ENCODE results near the gene PRKAG2.
"Not testable (repeated sequence)": the region's sequence is repeated elsewhere in the genome, so short reads cannot be mapped to it uniquely, and the experiment has no call there.

PRKAG2 gene

GRCh38 chr7:151885202-151885580 lies 8.3 kb upstream of the PRKAG2 start:
- FAIRE-seq = no peak
- DNase-seq (ENCODE audit: insufficient read length, low spot score) = no peak

DNA sequence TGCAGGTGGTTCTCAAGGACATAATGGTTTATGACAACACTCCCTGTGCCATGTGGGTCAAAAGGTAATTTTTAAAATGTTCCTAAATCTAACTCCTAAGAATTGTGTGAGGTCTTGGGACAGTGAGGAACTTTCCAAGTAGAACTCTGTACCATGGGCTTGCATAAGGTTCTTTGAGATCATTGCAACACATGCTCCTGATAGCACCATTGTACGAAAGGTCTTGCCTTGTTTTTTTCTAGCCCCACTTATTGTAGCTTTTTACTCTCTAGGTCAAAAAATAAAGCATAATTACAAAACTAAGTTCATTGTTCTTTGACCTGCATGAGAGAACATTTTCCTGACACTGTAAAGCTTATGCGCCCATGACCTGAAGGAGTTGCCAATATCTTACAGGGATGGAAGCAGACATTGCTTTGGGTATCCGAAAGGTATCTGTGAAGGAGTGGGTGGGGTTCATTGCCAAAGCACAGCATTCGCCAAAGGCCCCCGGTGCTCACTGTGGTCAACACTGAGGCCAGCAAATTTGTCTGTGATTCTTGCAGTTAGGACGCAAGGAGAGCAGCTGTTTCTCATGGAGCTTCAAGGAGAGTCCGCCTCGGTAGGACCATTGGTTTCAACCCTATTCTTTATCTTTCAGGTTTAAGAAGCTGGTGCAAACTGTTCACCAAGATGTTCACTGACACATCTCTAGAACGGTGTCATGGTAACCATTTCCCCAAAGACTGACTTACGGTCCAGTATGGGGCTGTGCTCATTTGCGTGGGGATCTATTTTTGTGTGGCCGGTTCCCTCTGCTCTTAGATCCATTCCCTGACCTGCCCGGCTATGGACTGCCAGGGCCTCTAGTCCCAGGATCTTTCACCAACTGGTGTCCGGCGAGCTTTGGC lies 7.6 kb upstream of the PRKAG2 start:
- DNase-seq (ENCODE audit: insufficient read length, low spot score) (no peak), FAIRE-seq (no peak)

GRCh38 chr7:151883857-151884256 lies 6.9 kb upstream of the PRKAG2 start:
- FAIRE-seq = no peak
- DNase-seq (ENCODE audit: insufficient read length, low spot score) = no peak

- DNase-seq (ENCODE audit: insufficient read length, low spot score) (no peak), FAIRE-seq (no peak)
Measured at GRCh38 chr7:151882734-151883133, 5.8 kb upstream of the PRKAG2 start.

- DNase-seq (ENCODE audit: insufficient read length, low spot score) = no peak
- no peak for FAIRE-seq
Measured at GRCh38 chr7:151880688-151881087, 3.8 kb upstream of the PRKAG2 start.

- FAIRE-seq (no peak), DNase-seq (ENCODE audit: insufficient read length, low spot score) (no peak)
Measured at GRCh38 chr7:151877911-151878835, 1.3 kb upstream of the PRKAG2 start.

DNA sequence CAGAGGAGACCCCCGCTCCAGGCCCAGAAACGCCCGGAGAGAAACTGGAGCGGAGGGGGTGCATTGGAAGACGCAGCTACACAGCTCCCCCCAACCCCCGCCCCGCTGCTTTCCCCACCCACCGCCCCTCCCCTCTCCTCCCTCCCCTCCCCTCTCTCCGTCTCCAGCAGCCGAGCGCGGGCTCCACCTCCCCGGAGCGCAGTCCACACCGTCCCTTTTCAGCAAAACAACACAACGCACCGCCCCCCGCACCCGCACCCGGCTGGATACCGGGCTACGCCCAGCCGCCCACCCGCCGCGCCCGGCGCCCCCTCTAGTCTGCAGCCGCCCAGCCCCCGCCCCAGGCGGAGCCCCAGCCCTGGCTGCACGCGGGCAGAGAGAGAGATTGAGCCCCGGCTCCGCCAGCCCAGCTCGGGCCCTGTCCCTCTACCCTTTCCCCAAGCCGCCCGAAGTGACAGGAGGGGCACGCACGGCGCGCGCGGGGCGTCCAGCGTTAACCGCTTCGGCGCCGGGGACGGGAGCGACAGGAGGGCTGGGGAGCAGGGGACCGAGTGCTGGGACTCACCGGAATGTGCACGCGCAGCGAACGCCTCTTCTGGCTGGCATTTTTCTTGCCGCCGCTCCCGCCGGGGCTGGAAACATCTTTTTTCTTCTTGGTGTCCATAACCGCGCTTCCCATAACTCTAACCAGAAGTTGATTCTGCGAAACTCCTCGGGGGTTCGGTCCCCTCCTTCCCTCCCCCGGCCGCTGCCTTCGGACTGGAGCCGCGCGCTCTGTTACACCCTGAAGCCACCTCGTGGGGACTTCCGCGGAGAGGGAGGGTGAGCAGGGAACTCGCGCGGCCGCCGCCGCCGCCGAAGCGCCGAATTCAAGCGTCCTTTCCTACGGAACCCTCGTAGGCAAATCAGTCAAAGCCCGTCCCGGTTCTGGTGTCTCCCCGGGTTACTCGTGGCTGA lies 695 bp downstream of the PRKAG2 start:
- FAIRE-seq = no peak

DNA sequence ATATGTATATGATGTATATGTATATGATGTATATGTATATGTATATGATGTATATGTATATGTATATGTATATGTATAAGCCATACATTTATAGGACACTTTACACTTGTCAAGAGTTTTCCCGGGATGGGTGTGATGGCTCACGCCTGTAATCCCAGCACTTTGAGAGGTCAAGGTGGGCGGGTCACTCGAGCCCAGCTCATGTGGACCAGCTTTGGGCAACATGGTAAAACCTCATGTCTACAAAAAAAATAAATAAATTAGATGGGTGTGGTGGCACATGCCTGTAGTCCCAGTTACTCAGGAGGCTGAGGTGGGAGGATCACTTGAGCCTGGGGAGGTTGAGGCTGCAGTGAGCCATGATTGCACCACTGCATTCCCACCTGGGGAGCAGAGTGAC lies 2.4 kb downstream of the PRKAG2 start:
- not testable (repeated sequence) for FAIRE-seq; DNase-seq (ENCODE audit: insufficient read length, low spot score)

More for the DNA sequence above, 695 bp downstream of the PRKAG2 start:
- peak; percentile 45 for DNase-seq (ENCODE audit: insufficient read length, low spot score)

DNA sequence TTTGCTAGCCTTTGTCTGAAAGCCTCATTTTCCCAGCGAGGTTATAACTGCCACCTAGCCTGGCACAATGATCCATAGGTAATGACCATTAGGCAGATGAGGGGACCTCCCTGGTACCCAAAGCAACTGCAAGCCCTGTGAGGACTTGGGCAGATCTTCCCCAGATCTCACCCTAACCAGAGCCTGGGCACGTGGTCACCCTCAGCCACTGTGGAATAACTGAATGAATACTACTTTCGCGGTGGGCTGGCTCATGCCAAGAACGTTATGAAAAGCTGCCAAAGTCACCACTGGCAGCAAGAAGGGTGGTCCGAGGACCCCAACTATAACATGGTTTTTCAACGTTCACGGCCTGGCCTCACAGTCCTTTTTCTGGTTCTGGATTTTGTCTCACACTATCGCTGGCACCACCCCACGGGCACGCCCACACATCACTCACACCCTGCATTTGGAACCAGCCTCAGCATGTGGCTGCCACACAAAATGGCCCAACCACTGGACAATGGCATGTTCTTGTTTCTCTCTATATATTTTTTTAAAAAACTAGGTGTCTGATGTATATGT lies 3.4 kb downstream of the PRKAG2 start:
- DNase-seq (ENCODE audit: insufficient read length, low spot score) (no peak), FAIRE-seq (no peak)

DNA sequence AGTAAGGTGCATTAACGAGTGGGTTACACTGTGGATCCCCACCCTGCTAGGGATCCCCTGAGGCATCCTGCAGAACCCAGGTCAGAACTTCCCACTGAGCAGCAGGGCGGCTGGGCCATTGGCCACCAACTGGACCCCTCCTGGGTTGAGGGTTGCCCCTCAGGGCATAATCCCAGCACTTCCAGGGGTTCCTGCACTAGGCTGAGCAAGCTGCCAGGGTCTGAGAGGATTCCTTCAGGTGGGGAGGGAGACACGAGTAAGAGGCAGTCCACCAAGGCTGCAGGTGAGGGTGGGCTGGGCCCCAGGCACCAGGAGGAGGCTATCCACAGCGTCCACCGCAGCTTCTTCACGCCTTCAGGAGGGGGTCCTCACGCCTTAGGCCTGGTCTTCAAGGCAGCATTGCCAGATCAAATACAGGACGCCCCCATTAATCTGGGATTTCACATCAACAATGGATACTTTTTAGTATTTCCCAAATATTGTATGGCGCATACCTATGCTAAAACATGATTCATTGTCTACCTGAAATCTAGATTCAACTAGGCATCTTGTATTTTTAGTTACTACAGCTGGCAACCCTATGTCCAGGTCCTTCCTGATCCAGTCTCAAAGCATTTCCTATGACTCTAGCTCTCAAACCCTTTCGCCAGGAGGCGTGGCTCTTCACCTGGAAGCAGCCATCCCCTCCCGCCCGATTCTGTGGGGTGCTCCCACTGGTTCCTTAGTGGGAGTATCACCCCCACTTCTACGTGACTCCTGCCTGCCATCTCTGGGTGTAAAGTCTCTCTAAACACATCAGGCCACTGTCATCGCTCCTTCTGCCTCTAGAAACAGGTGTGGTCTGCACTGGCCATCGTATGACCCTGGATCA lies 4.1 kb downstream of the PRKAG2 start:
- FAIRE-seq (no peak), DNase-seq (ENCODE audit: insufficient read length, low spot score) (no peak)

DNA sequence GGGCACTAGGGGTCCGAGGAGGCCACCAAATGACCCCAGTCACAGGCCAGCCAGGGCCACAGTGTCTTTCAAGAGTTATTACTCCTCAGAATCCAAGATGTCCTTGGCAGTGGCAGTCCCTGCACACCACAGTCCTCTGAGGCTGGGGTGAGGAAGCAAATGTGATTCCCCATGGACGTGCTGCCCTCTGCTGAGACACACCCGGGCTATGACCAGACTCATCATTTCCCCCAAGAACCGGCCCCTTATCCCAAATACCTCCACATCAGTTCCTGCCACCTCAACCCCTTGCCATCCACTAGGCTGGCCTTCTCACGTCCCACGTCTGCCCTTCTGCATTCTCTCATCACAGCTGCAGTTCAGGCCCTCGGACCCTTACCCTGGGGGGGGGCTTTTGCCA lies 5.0 kb downstream of the PRKAG2 start:
- DNase-seq (ENCODE audit: insufficient read length, low spot score) = no peak
- no peak for FAIRE-seq

GRCh38 chr7:151871189-151871735 lies 5.7 kb downstream of the PRKAG2 start:
- no peak for DNase-seq (ENCODE audit: insufficient read length, low spot score)
- no peak for FAIRE-seq

DNA sequence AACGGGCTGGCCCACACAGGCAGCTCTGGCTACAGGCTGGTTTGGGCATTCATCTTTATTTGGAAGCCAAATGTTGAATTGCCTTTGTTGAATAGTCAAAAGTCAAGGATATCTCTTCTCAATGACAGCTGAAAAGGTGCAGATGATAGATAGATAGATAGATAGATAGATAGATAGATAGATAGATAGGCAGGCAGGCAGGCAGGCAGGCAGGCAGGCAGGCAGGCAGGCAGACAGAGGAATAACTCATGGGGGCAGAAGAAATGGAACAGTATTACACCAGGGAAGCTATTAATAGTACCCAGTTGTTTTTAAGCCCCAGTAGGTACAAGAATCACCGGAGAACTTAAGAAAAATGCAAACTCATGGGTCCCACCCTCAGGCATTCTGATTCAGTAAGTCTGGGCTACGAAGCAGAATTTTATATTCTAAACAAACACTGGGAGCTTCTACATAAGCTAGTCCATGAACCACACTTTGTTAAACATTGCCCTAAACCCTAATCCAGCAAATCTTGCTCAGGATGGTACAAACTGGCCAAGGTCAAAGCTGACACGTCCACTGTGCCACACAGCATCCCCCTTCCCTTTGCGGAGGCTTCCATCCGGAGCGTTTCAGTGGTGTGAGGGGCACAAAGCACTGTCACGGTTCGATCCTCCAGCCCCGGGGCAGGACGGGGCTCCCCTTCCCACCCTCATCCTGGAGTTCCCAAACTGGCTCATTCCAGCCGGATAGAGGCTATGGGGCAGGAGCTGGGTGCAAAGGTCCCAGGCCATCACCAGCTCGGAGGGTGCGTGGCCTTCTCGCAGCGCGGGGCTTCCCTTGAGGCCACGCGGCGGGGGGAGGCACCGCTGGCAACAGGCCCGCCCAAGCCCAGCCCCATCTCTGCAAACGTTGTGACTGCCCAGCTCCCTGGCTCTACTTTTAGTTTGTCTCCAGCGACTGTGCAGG lies 6.7 kb downstream of the PRKAG2 start:
- no peak for FAIRE-seq

DNA sequence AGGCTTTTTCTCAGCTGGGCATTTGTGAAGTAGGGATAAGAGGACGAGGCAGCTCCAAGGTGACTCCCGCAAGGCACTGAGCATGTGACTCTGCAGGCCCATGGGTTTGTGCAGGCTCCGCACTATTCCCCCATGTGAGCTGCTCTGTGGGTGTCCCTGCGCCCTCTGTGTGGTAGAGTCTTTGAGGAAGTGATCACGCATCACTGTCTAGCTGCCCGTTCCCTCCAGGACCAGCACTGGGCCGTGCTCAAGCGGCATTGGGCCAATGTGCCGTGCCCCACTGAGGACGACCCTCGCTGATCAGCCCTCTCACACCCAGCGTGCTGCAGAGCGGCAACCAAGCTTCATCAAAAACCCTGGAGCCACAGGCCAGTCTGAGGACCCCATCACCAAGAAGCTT lies 7.5 kb downstream of the PRKAG2 start:
- DNase-seq (ENCODE audit: insufficient read length, low spot score) (no peak), FAIRE-seq (no peak)

More for the DNA sequence above, 6.7 kb downstream of the PRKAG2 start:
- DNase-seq (ENCODE audit: insufficient read length, low spot score) = no peak

DNA sequence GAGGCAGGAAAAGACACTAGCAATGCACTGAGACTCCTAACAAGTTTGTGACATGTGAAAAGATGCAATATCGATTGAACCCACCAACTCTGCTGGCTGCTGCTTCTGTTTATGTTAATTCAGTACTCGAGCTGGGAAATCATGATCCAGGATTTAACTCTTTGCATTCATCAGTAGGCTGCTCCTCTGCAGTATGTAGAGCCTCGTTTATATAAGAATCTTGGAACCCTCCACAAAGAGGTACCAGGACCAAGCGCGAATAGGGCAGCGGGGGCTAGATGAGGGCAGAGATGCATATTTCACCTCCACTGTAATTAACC lies 7.8 kb downstream of the PRKAG2 start:
- DNase-seq (ENCODE audit: insufficient read length, low spot score) (no peak), FAIRE-seq (no peak)

GRCh38 chr7:151868396-151869108 lies 8.4 kb downstream of the PRKAG2 start:
- FAIRE-seq (no peak), DNase-seq (ENCODE audit: insufficient read length, low spot score) (no peak)

DNA sequence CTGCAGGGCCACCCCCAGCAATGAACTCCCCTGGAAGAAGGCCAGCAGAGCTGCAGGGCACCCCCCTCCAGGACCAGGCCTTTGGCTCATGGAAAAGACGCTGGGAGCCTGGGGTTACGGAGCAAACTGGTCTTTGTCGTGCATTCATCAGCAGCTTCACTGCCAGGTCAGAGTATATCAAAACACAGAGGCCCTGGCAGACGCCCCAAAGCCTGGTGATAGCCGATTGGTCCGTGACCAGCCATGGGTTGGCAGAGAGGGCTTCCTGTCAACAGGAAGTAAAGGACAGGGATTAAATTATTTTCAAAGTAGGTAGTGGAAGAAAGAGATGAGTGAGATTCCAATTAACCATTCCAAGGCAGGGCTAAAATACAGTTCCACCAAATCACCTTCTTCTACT lies 9.0 kb downstream of the PRKAG2 start:
- DNase-seq (ENCODE audit: insufficient read length, low spot score) (no peak), FAIRE-seq (no peak)

Measured in GM19239 (cell line).